ENCODE results near the gene PDXP. TPM values are rescaled to one million over a fixed set of nuclear protein-coding genes. Genes with fewer than 3 reads are reported as not detected.

The PDXP gene
- total and polyA plus RNA-seq, 2 of the 13 experiments (the other 11 are each of a cell fraction or from before 2014, with no cell fraction given): 58.2 to 70.6 TPM

- no peak for TF ChIP-seq TCF12 (IDR thresholded peaks at IDR 0.05)
- no peak for TF ChIP-seq TCF12 (CRISPR knock-in tag; IDR thresholded peaks at IDR 0.05)
- no peak for TF ChIP-seq PHF5A (CRISPR knock-in tag; IDR thresholded peaks at IDR 0.05; ENCODE audit: low read depth, unreplicated experiment)
- no peak for TF ChIP-seq CSRNP2 (CRISPR knock-in tag; conservative IDR thresholded peaks at IDR 0.05; ENCODE audit: low read depth)
- TF ChIP-seq MYNN (CRISPR knock-in tag; IDR thresholded peaks at IDR 0.05; ENCODE audit: low read depth): no peak
- no peak for TF ChIP-seq ZNF251 (CRISPR knock-in tag; IDR thresholded peaks at IDR 0.05)
- no peak for TF ChIP-seq WIZ (CRISPR knock-in tag; IDR thresholded peaks at IDR 0.05)
- no peak for TF ChIP-seq PHF8 (CRISPR knock-in tag; IDR thresholded peaks at IDR 0.05)
- TF ChIP-seq TRIM24 (CRISPR knock-in tag; IDR thresholded peaks at IDR 0.05): no peak
- 0 out of 2 replicates have a peak, but pooled peaks have one; percentile 60 for TF ChIP-seq MAZ (IDR thresholded peaks at IDR 0.05; ENCODE audit: borderline replicate concordance, low read depth, low read length)
- TF ChIP-seq MAZ (CRISPR knock-in tag; IDR thresholded peaks at IDR 0.05; ENCODE audit: low read depth): no peak
- TF ChIP-seq GATAD2A (CRISPR knock-in tag; IDR thresholded peaks at IDR 0.05): no peak
- no peak for TF ChIP-seq KLF9 (CRISPR knock-in tag; IDR thresholded peaks at IDR 0.05; ENCODE audit: low read depth)
- TF ChIP-seq ETV5 (CRISPR knock-in tag; IDR thresholded peaks at IDR 0.05; ENCODE audit: borderline replicate concordance): peak; percentile 30; the same call in 1 of the 2 replicates
- TF ChIP-seq MTA3 (CRISPR knock-in tag; IDR thresholded peaks at IDR 0.05): no peak
- TF ChIP-seq, protein P1, sequence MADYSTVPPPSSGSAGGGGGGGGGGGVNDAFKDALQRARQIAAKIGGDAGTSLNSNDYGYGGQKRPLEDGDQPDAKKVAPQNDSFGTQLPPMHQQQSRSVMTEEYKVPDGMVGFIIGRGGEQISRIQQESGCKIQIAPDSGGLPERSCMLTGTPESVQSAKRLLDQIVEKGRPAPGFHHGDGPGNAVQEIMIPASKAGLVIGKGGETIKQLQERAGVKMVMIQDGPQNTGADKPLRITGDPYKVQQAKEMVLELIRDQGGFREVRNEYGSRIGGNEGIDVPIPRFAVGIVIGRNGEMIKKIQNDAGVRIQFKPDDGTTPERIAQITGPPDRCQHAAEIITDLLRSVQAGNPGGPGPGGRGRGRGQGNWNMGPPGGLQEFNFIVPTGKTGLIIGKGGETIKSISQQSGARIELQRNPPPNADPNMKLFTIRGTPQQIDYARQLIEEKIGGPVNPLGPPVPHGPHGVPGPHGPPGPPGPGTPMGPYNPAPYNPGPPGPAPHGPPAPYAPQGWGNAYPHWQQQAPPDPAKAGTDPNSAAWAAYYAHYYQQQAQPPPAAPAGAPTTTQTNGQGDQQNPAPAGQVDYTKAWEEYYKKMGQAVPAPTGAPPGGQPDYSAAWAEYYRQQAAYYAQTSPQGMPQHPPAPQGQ (CRISPR knock-in tag; IDR thresholded peaks at IDR 0.05; ENCODE audit: borderline replicate concordance): no peak
- TF ChIP-seq, protein P2, sequence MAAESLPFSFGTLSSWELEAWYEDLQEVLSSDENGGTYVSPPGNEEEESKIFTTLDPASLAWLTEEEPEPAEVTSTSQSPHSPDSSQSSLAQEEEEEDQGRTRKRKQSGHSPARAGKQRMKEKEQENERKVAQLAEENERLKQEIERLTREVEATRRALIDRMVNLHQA (CRISPR knock-in tag; IDR thresholded peaks at IDR 0.05): no peak
- no peak for TF ChIP-seq TBL1XR1 (IDR thresholded peaks at IDR 0.05; ENCODE audit: borderline replicate concordance, low read length, partially characterized antibody)
- no peak for TF ChIP-seq TMF1 (CRISPR knock-in tag; IDR thresholded peaks at IDR 0.05; ENCODE audit: low read depth)
- TF ChIP-seq SMC3 (IDR thresholded peaks at IDR 0.05; ENCODE audit: low read length): peak; percentile 46
- no peak for TF ChIP-seq SP4 (CRISPR knock-in tag; IDR thresholded peaks at IDR 0.05)
- TF ChIP-seq, protein P3, sequence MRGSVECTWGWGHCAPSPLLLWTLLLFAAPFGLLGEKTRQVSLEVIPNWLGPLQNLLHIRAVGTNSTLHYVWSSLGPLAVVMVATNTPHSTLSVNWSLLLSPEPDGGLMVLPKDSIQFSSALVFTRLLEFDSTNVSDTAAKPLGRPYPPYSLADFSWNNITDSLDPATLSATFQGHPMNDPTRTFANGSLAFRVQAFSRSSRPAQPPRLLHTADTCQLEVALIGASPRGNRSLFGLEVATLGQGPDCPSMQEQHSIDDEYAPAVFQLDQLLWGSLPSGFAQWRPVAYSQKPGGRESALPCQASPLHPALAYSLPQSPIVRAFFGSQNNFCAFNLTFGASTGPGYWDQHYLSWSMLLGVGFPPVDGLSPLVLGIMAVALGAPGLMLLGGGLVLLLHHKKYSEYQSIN (CRISPR knock-in tag; IDR thresholded peaks at IDR 0.05; ENCODE audit: borderline replicate concordance): no peak
- no peak for TF ChIP-seq TRAFD1 (CRISPR knock-in tag; IDR thresholded peaks at IDR 0.05; ENCODE audit: borderline replicate concordance)
These were observed 35.2 kb upstream of the PDXP start (continued) for GRCh38 chr22:37623075-37624016.

Measured in HepG2 (cell line).